ENCODE measurements around the gene GPR26. TPM values are rescaled to one million over a fixed set of nuclear protein-coding genes. Genes with fewer than 3 reads are reported as not detected.

GPR26 gene
- total RNA-seq, 2 donors from 2014 or later = not detected

GRCh38 chr10:123706236-123706635 lies 40.1 kb downstream of the GPR26 start:
- H3K27me3 ChIP-seq (replicated peaks; ENCODE audit: insufficient read depth) = no peaks in the 10 kb centered on the region
- no peaks in the 10 kb centered on the region for H3K4me1 ChIP-seq (ENCODE audit: control insufficient read depth in 1 of 2, low read depth in 2 of 2)
- no peaks in the 10 kb centered on the region for H3K36me3 ChIP-seq
- H3K4me3 ChIP-seq = no peak overlapping the region
- no peak for ATAC-seq (ENCODE audit: insufficient number of reproducible peaks, low FRiP score, low read depth)
- H3K27ac ChIP-seq = no peak overlapping the region
- TF ChIP-seq, protein P1, sequence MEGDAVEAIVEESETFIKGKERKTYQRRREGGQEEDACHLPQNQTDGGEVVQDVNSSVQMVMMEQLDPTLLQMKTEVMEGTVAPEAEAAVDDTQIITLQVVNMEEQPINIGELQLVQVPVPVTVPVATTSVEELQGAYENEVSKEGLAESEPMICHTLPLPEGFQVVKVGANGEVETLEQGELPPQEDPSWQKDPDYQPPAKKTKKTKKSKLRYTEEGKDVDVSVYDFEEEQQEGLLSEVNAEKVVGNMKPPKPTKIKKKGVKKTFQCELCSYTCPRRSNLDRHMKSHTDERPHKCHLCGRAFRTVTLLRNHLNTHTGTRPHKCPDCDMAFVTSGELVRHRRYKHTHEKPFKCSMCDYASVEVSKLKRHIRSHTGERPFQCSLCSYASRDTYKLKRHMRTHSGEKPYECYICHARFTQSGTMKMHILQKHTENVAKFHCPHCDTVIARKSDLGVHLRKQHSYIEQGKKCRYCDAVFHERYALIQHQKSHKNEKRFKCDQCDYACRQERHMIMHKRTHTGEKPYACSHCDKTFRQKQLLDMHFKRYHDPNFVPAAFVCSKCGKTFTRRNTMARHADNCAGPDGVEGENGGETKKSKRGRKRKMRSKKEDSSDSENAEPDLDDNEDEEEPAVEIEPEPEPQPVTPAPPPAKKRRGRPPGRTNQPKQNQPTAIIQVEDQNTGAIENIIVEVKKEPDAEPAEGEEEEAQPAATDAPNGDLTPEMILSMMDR (IDR thresholded peaks at IDR 0.05) = no peak
- no peaks in the 10 kb centered on the region for H3K9me3 ChIP-seq
- DNase-seq (ENCODE audit: low spot score) = no peak

DNA sequence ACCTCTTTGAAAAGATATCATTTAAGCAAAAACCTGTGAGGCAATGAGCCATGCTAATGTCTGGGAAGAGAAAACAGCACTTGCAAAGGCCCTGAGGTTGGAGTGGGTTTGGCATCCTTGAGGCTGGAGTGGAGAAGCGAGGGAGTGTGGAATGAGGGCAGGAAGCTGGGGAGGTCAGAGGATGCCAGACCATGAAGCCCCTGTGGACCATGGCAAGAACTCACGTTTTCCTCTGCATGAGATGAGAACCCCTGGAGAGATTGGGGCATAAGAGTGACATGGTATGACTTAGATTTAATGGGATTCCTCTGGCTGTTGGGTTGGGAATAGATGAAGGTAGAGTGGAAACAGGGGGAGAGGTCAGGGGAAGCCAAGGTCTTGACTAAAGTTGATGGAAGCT lies 49.4 kb downstream of the GPR26 start:
- ATAC-seq (ENCODE audit: insufficient number of reproducible peaks, low FRiP score, low read depth) (no peak), DNase-seq (ENCODE audit: low spot score) (no peak)
- H3K27me3 ChIP-seq (replicated peaks; ENCODE audit: insufficient read depth) = no peaks in the 10 kb centered on the region
- peaks cover 5% of the 10 kb centered on the region for H3K9me3 ChIP-seq
- TF ChIP-seq, protein P1 (IDR thresholded peaks at IDR 0.05) = no peak
- H3K4me1 ChIP-seq (ENCODE audit: control insufficient read depth in 1 of 2, low read depth in 2 of 2) = no peaks in the 10 kb centered on the region
- no peaks in the 10 kb centered on the region for H3K36me3 ChIP-seq
- no peak overlapping the region for H3K27ac ChIP-seq
- H3K4me3 ChIP-seq = no peak overlapping the region

DNA sequence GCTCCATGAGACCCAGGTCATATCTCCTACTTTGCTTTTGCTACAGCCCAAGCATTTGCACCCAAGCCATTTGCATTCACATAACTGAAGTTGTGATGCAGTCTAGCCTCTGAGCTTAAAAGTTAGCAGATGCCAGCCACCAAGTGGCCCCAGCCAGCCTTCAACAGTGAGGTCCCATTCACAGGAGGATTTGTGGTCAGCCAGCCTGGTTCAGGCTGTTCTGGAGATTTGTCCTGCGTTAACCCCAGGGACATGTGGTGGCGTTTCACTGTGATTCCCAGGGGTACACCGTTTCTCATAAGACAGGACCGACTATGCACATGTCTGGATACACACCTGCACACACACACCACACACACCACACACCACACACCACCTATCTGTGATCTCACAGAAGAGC lies 51.2 kb downstream of the GPR26 start:
- H3K4me3 ChIP-seq = no peak overlapping the region
- no peak overlapping the region for H3K27ac ChIP-seq
- H3K27me3 ChIP-seq (replicated peaks; ENCODE audit: insufficient read depth) = no peaks in the 10 kb centered on the region
- no peak for DNase-seq (ENCODE audit: low spot score)
- no peak for ATAC-seq (ENCODE audit: insufficient number of reproducible peaks, low FRiP score, low read depth)
- no peaks in the 10 kb centered on the region for H3K36me3 ChIP-seq
- TF ChIP-seq, protein P1 (IDR thresholded peaks at IDR 0.05) = no peak
- H3K4me1 ChIP-seq (ENCODE audit: control insufficient read depth in 1 of 2, low read depth in 2 of 2) = no peaks in the 10 kb centered on the region
- peaks cover 5% of the 10 kb centered on the region for H3K9me3 ChIP-seq

DNA sequence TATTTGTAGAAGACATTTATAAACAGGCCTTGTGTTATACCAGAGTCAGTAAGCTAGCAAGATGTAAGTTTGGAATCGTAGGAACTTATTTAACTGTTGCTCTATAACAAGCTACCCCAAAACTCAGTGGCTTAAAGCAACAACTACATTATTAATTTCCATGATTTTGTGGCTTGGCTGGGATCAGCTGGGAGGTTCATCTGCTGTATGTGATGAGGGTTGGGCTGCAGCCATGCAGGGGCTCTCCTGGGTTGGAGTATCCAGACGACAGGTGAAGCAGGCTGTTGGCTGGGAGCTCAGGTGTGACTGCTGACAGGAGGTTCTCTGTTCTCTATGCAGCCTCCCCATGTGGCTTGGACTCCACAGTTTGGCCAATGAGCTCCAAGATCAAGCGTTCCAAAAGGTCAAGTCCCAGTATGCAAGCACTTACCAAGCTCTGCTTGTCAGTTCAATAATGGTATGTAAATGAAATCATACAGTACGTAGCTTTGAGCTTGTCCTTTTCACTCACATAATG lies 52.4 kb downstream of the GPR26 start:
- ATAC-seq (ENCODE audit: insufficient number of reproducible peaks, low FRiP score, low read depth) (no peak), DNase-seq (ENCODE audit: low spot score) (no peak)
- TF ChIP-seq, protein P1 (IDR thresholded peaks at IDR 0.05) = no peak
- Histone ChIP-seq H3K27me3 (replicated peaks; ENCODE audit: insufficient read depth) (no peaks in the 10 kb centered on the region), H3K4me1 (ENCODE audit: control insufficient read depth in 1 of 2, low read depth in 2 of 2) (no peaks in the 10 kb centered on the region), H3K36me3 (no peaks in the 10 kb centered on the region), H3K9me3 (peaks cover 5% of the 10 kb centered on the region), H3K27ac (no peak overlapping the region), H3K4me3 (no peak overlapping the region)

GRCh38 chr10:123720536-123720935 lies 54.4 kb downstream of the GPR26 start:
- Histone ChIP-seq H3K4me3 (no peak overlapping the region), H3K36me3 (no peaks in the 10 kb centered on the region), H3K4me1 (ENCODE audit: control insufficient read depth in 1 of 2, low read depth in 2 of 2) (no peaks in the 10 kb centered on the region), H3K9me3 (peaks cover 5% of the 10 kb centered on the region), H3K27me3 (replicated peaks; ENCODE audit: insufficient read depth) (no peaks in the 10 kb centered on the region), H3K27ac (no peak overlapping the region)
- ATAC-seq (ENCODE audit: insufficient number of reproducible peaks, low FRiP score, low read depth) (no peak), DNase-seq (ENCODE audit: low spot score) (no peak)
- TF ChIP-seq, protein P1 (IDR thresholded peaks at IDR 0.05) = no peak
